SH-SY5Y (cell line): Measurements from ENCODE around the gene ARHGAP33.

Source experiments
- GATA2 ChIP-seq: IDR thresholded peaks from 2 replicates; pipeline ENCODE4 v1.6.1; 2011; ENCODE audit warnings: mild to moderate bottlenecking, low read depth, low read length
- GATA3 ChIP-seq: IDR thresholded peaks from 2 replicates; pipeline ENCODE4 v1.6.1; 2011; ENCODE audit warnings: low read depth, mild to moderate bottlenecking, low read length, moderate library complexity

GRCh38 chr19:35785339-35785627, 9.9 kb downstream of the ARHGAP33 start:
- no peak for TF ChIP-seq GATA3
- no peak for TF ChIP-seq GATA2
